GM23338 (cell line): ENCODE measurements around the gene TRIM14.

Experiments
- CREB1 ChIP-seq: fragments of 250-450 bp; sonication (Bioruptor Pico); IDR thresholded peaks from 2 replicates; pipeline ENCODE4 v1.5.0; 2020; ENCODE audit warnings: low read depth, mild to moderate bottlenecking, moderate library complexity
- ETS1 ChIP-seq: IDR thresholded peaks from 2 replicates; pipeline ENCODE4 v1.6.1; 2016; ENCODE audit warnings: antibody characterized with exemption
- EZH2 ChIP-seq: fragments of 200-600 bp; sonication (generic); IDR thresholded peaks from one replicate; pipeline ENCODE4 v1.8.0; 2017; ENCODE audit warnings: antibody characterized with exemption, mild to moderate bottlenecking, low read depth; ENCODE audit not compliant: unreplicated experiment
- EZH2phosphoT487 ChIP-seq: fragments of 200-600 bp; sonication (generic); IDR thresholded peaks from one replicate; pipeline ENCODE4 v1.8.1; 2018; ENCODE audit warnings: antibody characterized with exemption; ENCODE audit not compliant: unreplicated experiment
- JUNB ChIP-seq: IDR thresholded peaks from one replicate; pipeline ENCODE4 v1.6.1; 2016; ENCODE audit warnings: antibody characterized with exemption; ENCODE audit not compliant: unreplicated experiment
- NANOG ChIP-seq: IDR thresholded peaks from 2 replicates; pipeline ENCODE4 v1.6.1; 2016; ENCODE audit warnings: antibody characterized with exemption, borderline replicate concordance
- POLR2AphosphoS5 ChIP-seq: IDR thresholded peaks from 2 replicates; pipeline ENCODE4 v1.6.1; 2016; ENCODE audit warnings: antibody characterized with exemption, low read depth
- REST ChIP-seq: IDR thresholded peaks from one replicate; pipeline ENCODE4 v1.6.1; 2018; ENCODE audit warnings: antibody characterized with exemption; ENCODE audit not compliant: unreplicated experiment
- STAT1 ChIP-seq: IDR thresholded peaks from one replicate; pipeline ENCODE4 v1.6.1; 2016; ENCODE audit warnings: antibody characterized with exemption; ENCODE audit not compliant: unreplicated experiment
- ZNF114 ChIP-seq: fragments of 250-450 bp; sonication (Bioruptor Pico); IDR thresholded peaks from 2 replicates; pipeline ENCODE4 v1.5.0; 2020; ENCODE audit warnings: mild to moderate bottlenecking, moderate library complexity
- TF ChIP-seq, protein P1 (sequence below), 2 experiments: fragments of 200-600 bp in 1 of 2; sonication (generic) in 1 of 2; conservative IDR thresholded peaks; 2 replicates each; pipeline versions ENCODE4 v1.5.1 to v1.6.1; 2016 to 2017; ENCODE audit warnings: antibody characterized with exemption in 2 of 2, low read depth in 2 of 2, mild to moderate bottlenecking in 2 of 2, moderate library complexity in 1 of 2
- TF ChIP-seq, protein P2 (sequence below): fragments of 250-450 bp; sonication (Bioruptor Pico); IDR thresholded peaks from 2 replicates; pipeline ENCODE4 v1.5.0; 2020; ENCODE audit warnings: mild to moderate bottlenecking, moderate library complexity

GRCh38 chr9:98104445-98104881, 14.6 kb downstream of the TRIM14 start:
- TF ChIP-seq, protein P1, sequence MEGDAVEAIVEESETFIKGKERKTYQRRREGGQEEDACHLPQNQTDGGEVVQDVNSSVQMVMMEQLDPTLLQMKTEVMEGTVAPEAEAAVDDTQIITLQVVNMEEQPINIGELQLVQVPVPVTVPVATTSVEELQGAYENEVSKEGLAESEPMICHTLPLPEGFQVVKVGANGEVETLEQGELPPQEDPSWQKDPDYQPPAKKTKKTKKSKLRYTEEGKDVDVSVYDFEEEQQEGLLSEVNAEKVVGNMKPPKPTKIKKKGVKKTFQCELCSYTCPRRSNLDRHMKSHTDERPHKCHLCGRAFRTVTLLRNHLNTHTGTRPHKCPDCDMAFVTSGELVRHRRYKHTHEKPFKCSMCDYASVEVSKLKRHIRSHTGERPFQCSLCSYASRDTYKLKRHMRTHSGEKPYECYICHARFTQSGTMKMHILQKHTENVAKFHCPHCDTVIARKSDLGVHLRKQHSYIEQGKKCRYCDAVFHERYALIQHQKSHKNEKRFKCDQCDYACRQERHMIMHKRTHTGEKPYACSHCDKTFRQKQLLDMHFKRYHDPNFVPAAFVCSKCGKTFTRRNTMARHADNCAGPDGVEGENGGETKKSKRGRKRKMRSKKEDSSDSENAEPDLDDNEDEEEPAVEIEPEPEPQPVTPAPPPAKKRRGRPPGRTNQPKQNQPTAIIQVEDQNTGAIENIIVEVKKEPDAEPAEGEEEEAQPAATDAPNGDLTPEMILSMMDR (conservative IDR thresholded peaks at IDR 0.05; ENCODE audit: low read depth in 2 of 2) = no peak
- TF ChIP-seq EZH2 (no peak), POLR2AphosphoS5 (no peak), EZH2phosphoT487 (no peak), REST (no peak), JUNB (no peak), NANOG (no peak), CREB1 (CRISPR knock-in tag) (no peak), ZNF114 (CRISPR knock-in tag) (no peak), ETS1 (no peak), STAT1 (no peak)
- TF ChIP-seq, protein P2, sequence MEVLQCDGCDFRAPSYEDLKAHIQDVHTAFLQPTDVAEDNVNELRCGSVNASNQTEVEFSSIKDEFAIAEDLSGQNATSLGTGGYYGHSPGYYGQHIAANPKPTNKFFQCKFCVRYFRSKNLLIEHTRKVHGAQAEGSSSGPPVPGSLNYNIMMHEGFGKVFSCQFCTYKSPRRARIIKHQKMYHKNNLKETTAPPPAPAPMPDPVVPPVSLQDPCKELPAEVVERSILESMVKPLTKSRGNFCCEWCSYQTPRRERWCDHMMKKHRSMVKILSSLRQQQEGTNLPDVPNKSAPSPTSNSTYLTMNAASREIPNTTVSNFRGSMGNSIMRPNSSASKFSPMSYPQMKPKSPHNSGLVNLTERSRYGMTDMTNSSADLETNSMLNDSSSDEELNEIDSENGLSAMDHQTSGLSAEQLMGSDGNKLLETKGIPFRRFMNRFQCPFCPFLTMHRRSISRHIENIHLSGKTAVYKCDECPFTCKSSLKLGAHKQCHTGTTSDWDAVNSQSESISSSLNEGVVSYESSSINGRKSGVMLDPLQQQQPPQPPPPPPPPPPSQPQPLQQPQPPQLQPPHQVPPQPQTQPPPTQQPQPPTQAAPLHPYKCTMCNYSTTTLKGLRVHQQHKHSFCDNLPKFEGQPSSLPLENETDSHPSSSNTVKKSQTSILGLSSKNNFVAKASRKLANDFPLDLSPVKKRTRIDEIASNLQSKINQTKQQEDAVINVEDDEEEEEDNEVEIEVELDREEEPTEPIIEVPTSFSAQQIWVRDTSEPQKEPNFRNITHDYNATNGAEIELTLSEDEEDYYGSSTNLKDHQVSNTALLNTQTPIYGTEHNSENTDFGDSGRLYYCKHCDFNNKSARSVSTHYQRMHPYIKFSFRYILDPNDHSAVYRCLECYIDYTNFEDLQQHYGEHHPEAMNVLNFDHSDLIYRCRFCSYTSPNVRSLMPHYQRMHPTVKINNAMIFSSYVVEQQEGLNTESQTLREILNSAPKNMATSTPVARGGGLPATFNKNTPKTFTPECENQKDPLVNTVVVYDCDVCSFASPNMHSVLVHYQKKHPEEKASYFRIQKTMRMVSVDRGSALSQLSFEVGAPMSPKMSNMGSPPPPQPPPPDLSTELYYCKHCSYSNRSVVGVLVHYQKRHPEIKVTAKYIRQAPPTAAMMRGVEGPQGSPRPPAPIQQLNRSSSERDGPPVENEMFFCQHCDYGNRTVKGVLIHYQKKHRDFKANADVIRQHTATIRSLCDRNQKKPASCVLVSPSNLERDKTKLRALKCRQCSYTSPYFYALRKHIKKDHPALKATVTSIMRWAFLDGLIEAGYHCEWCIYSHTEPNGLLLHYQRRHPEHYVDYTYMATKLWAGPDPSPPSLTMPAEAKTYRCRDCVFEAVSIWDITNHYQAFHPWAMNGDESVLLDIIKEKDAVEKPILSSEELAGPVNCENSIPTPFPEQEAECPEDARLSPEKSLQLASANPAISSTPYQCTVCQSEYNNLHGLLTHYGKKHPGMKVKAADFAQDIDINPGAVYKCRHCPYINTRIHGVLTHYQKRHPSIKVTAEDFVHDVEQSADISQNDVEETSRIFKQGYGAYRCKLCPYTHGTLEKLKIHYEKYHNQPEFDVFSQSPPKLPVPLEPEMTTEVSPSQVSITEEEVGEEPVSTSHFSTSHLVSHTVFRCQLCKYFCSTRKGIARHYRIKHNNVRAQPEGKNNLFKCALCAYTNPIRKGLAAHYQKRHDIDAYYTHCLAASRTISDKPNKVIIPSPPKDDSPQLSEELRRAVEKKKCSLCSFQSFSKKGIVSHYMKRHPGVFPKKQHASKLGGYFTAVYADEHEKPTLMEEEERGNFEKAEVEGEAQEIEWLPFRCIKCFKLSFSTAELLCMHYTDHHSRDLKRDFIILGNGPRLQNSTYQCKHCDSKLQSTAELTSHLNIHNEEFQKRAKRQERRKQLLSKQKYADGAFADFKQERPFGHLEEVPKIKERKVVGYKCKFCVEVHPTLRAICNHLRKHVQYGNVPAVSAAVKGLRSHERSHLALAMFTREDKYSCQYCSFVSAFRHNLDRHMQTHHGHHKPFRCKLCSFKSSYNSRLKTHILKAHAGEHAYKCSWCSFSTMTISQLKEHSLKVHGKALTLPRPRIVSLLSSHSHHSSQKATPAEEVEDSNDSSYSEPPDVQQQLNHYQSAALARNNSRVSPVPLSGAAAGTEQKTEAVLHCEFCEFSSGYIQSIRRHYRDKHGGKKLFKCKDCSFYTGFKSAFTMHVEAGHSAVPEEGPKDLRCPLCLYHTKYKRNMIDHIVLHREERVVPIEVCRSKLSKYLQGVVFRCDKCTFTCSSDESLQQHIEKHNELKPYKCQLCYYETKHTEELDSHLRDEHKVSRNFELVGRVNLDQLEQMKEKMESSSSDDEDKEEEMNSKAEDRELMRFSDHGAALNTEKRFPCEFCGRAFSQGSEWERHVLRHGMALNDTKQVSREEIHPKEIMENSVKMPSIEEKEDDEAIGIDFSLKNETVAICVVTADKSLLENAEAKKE (CRISPR knock-in tag) = no peak
